Left cardiac atrium (tissue), 4 donors: ENCODE data around the gene SLC4A2. TPM values are rescaled to one million over a fixed set of nuclear protein-coding genes. Genes with fewer than 3 reads are reported as not detected.
"Not testable (repeated sequence)": the region's sequence is repeated elsewhere in the genome, so short reads cannot be mapped to it uniquely, and the experiment has no call there.

Experiments used
- ATAC-seq, 2 donors: fragments of 200-7000 bp; cut with Tn5 transposase; one replicate each; pipeline ENCODE4 v1.9.1; 2020; ENCODE audit warnings: mild to moderate bottlenecking in 2 of 2, moderate library complexity in 2 of 2
- DNase-seq: peaks from one replicate; pipeline ENCODE4 v3.0.0-alpha.2; 2020
- intact Hi-C, 2 donors: fragments of 100-400 bp; cut with DNase I; formaldehyde crosslinking; loops; one replicate each; pipeline versions ENCODE4 v1.14.1 to v1.15.1; 2022 to 2023
- long read RNA-seq: library from polyadenylated mRNA; unstranded; transcript quantifications from one replicate; pipeline ENCODE4 v2.0.0, GENCODE V29; 2021
- total RNA-seq, 2 donors: library from RNA; stranded (reverse); fragmentation: NEBNext Ultra II Directional; extraction: Animal tissue kit (Norgen Biotek cat#: 25700); gene quantifications; one replicate each; pipeline ENCODE4 v1.2.1, GENCODE V29; 2021
- donor health status: DM: no; HTN: yes; CAD: no.
- donor health status: DM: no; HTN: yes; CAD: no; lungs with severe emphysema.
- donor health status: DM: yes; HTN: yes; CAD: no.
- donor health status: Dilated cardiomyopathy.

SLC4A2 gene, protein sequence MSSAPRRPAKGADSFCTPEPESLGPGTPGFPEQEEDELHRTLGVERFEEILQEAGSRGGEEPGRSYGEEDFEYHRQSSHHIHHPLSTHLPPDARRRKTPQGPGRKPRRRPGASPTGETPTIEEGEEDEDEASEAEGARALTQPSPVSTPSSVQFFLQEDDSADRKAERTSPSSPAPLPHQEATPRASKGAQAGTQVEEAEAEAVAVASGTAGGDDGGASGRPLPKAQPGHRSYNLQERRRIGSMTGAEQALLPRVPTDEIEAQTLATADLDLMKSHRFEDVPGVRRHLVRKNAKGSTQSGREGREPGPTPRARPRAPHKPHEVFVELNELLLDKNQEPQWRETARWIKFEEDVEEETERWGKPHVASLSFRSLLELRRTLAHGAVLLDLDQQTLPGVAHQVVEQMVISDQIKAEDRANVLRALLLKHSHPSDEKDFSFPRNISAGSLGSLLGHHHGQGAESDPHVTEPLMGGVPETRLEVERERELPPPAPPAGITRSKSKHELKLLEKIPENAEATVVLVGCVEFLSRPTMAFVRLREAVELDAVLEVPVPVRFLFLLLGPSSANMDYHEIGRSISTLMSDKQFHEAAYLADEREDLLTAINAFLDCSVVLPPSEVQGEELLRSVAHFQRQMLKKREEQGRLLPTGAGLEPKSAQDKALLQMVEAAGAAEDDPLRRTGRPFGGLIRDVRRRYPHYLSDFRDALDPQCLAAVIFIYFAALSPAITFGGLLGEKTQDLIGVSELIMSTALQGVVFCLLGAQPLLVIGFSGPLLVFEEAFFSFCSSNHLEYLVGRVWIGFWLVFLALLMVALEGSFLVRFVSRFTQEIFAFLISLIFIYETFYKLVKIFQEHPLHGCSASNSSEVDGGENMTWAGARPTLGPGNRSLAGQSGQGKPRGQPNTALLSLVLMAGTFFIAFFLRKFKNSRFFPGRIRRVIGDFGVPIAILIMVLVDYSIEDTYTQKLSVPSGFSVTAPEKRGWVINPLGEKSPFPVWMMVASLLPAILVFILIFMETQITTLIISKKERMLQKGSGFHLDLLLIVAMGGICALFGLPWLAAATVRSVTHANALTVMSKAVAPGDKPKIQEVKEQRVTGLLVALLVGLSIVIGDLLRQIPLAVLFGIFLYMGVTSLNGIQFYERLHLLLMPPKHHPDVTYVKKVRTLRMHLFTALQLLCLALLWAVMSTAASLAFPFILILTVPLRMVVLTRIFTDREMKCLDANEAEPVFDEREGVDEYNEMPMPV
- total RNA-seq: 100 to 1,000 TPM in 1 of 2 donors, 10 to 100 TPM in 1; 71.6 to 107 TPM
- long read RNA-seq, full-length matches to known transcripts: 3 of 26 reads
- long read RNA-seq, partial matches to known transcripts: 19 of 26 reads
- long read RNA-seq, other reads (novel, unspliced or antisense): 4 of 26 reads

DNA sequence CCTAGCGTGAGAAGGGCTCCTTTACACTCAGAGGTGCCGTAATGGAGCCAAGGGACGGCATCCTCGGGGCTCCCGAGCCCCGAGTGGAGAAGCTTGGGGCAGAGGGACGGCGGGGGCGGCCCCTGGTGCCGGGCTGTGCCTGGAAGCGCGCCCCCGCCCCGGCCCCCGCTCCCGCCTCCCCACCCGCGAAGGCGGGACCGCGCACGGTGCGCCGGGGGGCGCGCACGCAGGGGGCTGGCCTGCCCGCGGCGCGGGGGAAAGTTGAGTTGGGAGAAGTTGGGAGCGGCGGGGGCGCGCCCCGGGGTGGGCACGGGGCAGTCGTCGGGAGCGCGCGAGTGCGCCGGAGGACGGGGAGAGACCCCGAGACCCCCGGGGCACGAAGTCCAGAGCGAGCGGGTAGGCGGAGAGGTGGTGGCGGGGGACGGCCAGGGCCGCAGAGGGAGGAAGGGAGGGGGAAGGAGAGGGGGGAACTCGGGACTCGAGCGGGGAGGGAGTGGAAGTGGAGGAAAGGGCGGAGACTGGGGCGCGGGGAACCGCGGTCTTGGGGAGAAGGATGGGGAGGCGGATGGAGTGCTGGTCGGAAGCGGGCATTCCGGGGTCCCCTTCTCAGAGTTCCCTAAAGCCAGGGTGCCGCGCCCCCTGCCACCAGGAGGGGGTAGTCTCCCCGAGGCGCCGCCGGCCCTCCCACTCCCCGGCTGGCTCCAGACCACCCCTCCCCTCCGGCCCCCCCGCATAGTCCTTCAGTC is at the start of gene SLC4A2:
Gene SLC4A2, plus strand, starts transcription at position 223 of the 746 bp plus-strand sequence. CDS start 2,399 bp downstream, outside the sequence.
- intact Hi-C loops: loop anchor here in 1 of 2 donors (2.0 to 10.0 kb wide), 3 partner anchors 25 to 165 kb away; partner anchors contain the start of genes ABCB8 and ABCF2
- DNase-seq (peak; percentile 84), ATAC-seq (peak; percentile 65 to 74)

DNA sequence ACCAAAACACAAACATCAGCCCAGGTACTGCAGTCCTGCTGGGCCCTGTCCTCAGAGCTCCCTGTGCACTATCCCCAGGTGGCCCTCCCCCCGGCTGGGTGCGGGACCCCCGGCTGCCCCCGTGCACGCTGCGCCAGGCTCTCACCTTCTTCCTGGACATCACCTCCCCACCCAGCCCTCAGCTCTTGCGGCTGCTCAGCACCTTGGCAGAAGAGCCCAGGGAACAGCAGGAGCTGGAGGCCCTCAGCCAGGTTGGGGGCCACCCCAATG is 49.4 kb upstream of the SLC4A2 start:
- ATAC-seq (no peak), DNase-seq (no peak)
- intact Hi-C loops: no loop called here

DNA sequence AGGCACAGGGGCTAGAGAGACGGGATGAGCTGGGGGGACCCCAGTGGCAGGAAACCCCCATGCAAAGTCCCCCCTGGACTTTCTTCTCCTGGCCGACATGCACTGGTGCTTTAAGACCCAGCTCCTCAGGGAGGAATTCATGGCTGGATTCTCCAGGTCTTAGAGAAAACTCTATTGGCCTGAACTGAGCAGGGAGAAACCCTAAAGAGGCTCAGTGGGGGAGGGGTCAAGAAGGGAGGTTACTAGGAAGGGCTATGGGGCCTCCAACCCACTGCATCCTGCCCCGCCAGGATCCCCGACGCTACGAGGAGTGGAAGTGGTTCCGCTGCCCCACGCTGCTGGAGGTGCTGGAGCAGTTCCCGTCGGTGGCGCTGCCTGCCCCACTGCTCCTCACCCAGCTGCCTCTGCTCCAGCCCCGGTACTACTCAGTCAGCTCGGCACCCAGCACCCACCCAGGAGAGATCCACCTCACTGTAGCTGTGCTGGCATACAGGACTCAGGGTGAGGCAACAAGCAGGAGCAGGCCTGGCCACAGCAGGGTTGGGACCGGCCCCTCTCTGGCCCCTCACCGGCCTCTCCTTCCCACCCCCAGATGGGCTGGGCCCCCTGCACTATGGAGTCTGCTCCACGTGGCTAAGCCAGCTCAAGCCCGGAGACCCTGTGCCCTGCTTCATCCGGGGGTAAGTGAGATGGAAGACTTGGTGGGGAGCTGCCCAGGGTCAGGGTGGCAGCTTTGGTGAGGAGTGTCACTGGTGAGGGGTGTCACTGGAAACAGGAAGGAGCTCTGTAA is 48.9 kb upstream of the SLC4A2 start:
- DNase-seq: no peak
- intact Hi-C loops: no loop called here
- ATAC-seq: no peak

DNA sequence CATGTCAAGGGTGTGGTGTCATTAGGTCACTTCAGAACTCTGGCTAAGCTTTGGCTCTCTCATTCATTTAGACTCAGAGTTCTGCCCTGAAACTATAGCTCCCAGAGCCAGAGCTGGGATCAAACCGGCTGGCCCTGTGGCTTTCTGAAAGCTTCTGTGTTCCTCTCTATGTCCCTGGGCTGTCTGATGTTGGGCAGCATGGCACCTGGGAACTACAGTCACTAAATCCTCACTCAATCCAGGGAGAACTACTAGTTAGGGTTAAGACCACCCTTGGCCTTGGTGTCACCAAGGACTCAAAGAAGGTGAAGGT is 48.3 kb upstream of the SLC4A2 start:
- intact Hi-C loops: no loop called here
- DNase-seq (no peak), ATAC-seq (no peak)

DNA sequence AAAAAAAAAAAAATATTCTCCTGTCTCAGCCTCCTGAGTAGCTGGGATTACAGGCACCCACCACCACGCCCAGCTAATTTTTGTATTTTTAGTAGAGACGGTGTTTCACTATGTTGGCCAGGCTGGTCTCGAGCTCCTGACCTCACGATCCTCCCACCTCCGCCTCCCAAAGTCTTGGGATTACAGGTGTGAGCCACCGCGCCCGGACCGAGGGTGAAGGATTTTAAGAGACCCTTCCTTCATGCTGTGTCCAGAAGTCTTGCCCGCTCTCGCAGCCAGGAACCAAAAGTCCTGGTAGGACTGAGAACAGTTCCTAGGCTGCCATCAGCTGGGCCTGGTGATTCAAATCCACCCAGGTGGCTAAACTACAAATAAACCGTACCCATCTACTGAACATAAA is 47.8 kb upstream of the SLC4A2 start:
- ATAC-seq, intact Hi-C loops, DNase-seq: not testable (repeated sequence)

DNA sequence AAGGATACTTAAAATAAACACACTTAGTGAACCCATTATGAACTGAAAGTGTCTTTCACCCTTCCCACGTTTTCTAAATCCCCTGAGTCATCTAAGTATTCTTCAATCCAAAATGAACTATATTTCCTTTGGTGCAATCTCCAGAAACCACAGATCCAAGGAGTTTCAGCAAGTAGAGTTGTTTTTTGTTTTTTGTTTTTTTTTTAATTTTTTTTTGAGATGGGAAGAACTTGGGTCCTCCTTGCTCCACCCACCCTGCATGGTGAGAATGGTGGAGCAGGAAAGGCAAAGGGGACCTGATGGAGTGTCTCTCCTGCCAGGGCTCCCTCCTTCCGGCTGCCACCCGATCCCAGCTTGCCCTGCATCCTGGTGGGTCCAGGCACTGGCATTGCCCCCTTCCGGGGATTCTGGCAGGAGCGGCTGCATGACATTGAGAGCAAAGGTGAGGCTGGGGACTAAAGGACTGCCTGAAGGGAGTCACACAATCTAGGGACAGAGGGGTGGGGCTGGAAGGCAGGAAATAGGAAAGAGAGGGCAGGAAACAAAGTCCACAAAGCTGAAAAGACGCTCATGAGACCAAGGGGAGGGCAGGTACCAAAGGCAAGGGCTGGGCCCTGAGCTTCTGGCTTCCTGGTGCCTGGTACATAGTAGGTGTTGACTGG is 47.2 kb upstream of the SLC4A2 start:
- no peak for DNase-seq
- ATAC-seq: no peak
- intact Hi-C loops: no loop called here

DNA sequence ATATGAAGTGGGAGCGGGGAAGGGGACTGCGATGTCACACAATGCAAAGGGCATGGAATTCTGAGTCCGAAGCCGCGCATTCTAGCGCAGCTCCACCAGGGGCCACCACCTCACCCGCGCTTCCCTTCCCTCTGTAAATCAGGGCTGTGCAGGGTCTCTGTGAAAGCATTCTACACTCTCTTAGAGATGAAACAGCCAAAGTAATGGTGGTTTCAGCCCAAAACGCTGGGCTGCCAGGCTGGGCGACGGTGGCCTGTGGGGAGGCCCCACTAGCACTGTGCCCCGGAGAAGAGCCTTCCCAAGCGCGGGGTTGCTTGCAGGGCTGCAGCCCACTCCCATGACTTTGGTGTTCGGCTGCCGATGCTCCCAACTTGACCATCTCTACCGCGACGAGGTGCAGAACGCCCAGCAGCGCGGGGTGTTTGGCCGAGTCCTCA is 46.5 kb upstream of the SLC4A2 start:
- intact Hi-C loops: no loop called here
- peak; percentile 15 to 24 for ATAC-seq
- no peak for DNase-seq

DNA sequence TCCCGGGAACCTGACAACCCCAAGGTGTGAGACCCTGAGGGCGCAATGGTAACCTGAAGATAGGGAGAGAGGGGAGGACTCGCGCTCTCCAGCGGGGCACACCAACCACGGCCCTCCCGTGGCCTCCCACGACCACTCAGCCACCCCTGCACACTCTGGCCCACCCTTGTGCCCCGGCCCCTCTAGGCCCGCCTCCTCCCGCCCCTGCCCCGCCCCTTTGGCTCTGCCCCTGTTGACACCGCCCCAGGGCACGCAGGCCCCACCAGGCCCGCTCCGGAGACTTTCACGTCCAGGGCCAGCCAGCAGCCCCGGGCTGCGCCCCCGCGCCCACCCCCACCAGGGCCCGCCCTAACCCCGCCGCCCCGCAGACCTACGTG is 46.0 kb upstream of the SLC4A2 start:
- intact Hi-C loops: no loop called here
- peak; percentile 7 to 16 for ATAC-seq
- no peak for DNase-seq

DNA sequence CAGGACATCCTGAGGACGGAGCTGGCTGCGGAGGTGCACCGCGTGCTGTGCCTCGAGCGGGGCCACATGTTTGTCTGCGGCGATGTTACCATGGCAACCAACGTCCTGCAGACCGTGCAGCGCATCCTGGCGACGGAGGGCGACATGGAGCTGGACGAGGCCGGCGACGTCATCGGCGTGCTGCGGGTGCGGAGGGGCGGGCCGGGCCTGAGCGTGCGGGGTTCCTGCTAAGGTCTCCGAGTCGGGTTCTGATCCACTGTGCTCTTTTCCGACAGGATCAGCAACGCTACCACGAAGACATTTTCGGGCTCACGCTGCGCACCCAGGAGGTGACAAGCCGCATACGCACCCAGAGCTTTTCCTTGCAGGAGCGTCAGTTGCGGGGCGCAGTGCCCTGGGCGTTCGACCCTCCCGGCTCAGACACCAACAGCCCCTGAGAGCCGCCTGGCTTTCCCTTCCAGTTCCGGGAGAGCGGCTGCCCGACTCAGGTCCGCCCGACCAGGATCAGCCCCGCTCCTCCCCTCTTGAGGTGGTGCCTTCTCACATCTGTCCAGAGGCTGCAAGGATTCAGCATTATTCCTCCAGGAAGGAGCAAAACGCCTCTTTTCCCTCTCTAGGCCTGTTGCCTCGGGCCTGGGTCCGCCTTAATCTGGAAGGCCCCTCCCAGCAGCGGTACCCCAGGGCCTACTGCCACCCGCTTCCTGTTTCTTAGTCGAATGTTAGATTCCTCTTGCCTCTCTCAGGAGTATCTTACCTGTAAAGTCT is 45.5 kb upstream of the SLC4A2 start:
- ATAC-seq (peak; percentile 20 to 60), DNase-seq (peak; percentile 83)
- intact Hi-C loops: no loop called here

DNA sequence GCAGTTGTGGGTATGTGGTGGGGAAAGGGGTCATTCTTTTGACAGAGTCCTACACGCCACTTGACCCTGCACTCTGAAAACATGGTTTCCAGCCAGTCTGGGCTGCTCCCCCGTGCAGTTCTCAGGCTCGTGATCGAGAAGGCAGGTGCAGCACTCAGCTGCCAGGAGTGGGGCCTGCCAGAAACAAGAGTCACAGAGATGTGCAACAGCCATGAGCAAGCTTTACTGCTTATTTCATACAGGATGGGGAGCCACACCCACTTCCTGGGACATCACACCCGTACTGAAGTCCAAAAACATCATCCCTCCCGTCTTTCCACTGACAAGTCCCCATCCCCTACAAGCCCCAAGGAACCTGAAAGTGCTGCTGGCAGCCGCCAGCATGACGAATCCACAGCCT is 44.4 kb upstream of the SLC4A2 start:
- intact Hi-C loops: no loop called here
- DNase-seq (no peak), ATAC-seq (no peak)

DNA sequence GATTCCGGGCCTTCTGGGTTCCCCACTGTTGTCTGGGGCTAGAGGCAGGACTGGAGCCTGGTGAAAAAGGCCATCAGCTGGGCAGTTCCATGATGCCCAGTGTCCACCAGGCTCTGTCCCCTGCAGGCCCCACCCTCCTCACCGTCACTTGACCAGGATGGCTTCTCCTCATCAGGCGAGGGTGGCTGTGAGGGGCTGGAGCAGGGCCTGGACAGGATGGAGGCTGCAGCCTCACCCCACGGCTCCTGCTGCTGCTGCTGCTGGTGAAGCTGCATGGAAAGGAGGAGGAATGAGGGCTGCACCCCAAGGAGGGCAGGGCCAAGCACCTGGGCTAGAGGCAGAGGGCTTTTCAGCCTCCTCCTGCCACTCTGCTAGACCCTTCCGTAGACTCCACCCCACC is 43.4 kb upstream of the SLC4A2 start:
- ATAC-seq (no peak), DNase-seq (no peak)
- intact Hi-C loops: no loop called here

DNA sequence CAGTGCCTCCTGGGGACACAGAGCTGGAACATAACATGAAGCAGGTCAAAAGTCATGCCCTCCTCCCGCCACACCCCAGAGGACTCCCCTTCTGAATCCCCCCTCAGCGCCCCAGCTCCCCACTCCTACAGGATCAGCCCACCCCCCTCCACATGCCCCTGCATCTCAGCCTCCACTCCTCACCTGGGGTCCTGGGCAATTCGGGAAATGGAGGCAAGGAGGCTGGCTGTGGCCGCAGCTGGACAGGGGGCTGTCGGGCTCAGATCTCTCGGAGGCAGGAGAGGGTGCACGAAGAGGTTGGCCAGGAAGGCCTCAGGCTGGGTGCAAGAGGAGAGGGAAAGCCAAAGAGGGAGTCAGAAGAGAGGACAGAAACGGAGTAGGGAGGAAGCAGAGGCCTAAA is 42.9 kb upstream of the SLC4A2 start:
- DNase-seq (no peak), ATAC-seq (no peak)
- intact Hi-C loops: no loop called here

DNA sequence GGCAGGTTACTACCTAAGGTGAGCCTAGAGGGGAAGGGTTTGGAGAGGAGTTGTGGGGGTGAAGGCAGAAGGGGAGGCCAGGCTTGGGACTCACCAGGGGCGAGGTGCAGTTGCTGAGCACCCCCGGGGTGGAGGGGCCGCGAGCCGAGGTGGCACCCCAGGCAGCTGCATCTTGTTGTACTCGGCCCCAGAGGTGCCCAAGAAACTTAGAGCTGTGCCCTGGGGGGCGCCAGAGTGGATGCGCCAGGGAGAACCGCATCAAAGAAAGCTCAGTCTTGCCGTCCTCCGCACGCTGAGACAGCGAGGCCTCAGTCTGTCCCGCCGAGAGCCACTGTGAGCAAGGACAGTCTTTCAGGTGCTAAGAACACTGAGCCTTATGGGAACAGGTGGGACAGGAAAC is 42.4 kb upstream of the SLC4A2 start:
- intact Hi-C loops: no loop called here
- ATAC-seq (no peak), DNase-seq (no peak)

DNA sequence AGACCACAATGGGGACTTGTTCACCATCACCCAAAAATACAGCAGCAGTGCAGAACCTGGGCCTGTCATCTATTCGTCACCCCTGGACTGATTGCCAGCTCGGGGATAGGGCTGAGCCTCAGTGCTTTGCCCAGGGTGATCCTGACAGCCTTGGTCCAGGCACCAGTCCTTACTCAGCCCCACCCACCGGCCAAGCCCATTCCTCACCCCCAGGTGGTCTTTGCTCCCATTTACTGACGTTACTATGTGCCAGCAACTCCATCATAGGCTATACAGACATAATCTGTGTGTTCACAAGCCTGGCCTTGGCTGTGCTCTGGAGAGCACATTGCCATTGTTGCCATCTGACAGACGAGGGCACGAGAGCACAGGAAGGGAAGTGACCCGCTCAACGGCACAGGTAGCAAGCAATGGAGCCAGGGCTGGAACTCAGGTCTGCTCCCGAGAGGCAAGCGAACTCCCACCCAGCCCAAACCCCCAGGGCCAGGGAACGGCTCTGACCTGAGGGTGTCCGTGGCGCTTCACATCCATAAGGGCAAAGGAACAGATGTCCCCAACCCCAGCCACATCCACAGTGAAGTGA is 41.9 kb upstream of the SLC4A2 start:
- intact Hi-C loops: no loop called here
- DNase-seq (no peak), ATAC-seq (no peak)

DNA sequence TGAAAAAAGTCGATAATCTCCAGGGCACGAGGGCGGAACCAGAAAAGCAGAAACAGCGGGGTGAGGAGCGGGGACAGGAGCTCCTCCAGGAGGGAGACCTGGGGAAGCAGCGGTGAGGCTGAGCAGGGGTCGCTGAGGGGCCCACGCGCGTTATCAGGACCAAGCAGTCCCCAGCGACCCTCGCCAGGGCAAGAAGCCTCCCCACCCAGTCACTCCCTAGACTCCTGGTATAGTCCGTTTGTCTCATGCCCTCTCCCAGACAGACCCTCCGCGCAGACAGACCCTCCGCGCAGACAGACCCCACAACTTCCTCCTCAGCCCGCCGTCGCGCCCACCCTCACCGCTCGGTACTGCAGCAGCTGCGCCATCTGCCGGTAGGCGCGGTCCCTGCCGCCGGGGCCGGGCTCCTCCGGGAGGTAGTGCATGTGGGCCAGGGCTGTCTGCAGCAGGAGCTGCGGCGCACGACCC is 41.4 kb upstream of the SLC4A2 start:
- intact Hi-C loops: no loop called here
- ATAC-seq (peak; percentile 61 to 69), DNase-seq (peak; percentile 71)

DNA sequence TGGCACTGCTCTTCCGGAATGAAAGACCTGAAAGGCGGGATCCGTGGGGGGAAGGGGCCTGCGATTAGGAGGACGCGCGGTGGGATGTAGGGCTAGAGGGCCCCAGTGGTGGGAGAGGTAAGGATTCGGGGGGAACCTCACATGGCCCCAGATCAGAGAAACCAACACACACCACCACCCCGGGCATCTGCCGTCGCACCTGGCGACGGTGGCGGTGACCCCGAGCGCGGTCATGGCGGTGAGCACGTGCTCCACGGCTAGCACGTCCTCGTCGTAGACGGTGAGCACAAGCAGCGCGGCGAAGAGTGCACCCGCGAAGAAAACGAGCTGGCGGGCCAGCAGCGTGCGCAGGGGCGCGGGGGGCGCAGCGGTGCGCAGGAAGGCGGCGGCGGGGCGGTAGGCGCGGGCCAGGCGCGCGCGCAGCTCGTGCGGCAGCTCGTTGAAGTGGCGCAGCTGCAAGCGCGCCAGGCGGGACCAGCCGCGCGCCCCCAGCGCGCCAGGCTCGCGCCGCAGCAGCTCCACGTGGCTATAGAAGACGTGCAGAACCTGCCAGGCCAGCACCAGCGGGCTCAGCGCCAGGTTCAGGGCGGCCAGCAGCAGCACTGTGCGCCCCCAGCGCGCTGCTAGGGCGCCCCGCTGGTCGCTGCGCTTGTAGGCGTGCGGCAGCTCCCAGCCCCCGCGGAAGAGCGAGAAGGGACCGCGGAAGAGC is 40.8 kb upstream of the SLC4A2 start:
- no peak for DNase-seq
- ATAC-seq: peak; percentile 17 to 27
- intact Hi-C loops: no loop called here
